GM19025 (cell line): ENCODE data around the gene CLSTN1.

Source experiments
- ATAC-seq: cut with Tn5 transposase; IDR thresholded peaks from one replicate; pipeline ENCODE4 v1.9.1; 2021; ENCODE audit warnings: mild to moderate bottlenecking, low read depth, moderate library complexity; ENCODE audit not compliant: unreplicated experiment

Gene CLSTN1

DNA sequence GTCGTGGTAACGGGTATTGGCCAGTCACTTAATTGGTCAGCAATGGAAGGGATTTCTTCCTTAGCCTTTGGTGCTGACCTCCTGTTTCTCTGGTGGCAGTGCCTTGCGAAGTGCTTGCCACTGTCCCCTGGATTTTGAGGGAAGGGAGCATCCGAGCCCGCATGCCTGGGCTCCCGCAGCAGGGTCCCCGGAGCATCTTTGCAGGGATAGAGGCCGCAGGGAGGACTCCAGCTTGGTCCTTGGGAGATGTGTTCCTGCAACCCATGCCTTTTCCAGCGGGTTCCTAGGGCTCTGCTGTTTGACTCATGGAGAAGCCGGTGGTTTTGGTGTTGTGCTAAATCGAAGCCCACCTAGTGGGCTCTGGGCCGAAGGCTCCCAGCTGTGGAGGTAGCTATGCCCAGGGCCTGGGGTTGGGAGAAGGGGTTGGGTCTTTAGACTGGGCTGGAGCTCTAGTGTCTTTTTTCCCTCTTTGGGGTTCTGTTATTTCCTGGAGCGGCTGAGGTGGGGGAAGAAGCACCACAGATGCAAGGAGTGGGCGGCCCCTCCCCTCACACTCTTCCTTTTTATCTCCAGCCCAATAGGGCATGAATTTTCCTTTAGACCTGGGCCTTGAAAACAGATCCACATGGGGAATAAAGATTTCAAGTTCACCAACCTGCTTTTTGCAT lies 133.2 kb downstream of the CLSTN1 start:
- no peak for ATAC-seq

DNA sequence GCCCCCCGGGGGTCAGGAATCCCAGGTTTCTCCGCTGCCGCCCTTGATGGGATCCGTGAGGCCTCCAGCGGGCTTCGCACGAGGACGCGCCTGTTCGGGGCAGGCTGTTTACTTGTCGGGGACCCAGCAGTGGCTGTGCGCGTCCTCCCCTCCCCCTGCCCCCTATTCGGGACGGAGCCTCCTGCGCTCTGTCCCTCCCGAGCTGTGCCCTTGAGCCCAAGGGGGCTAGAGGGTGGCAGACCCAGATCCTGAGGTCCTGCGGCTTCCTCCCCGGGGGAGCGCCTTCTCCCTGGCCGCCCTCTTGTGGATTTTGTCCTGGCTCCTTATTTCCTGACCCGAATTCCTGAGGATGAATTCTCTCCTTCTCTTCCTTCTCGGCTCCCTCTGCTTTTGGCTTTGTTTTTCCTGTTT lies 133.8 kb downstream of the CLSTN1 start:
- ATAC-seq: no peak

DNA sequence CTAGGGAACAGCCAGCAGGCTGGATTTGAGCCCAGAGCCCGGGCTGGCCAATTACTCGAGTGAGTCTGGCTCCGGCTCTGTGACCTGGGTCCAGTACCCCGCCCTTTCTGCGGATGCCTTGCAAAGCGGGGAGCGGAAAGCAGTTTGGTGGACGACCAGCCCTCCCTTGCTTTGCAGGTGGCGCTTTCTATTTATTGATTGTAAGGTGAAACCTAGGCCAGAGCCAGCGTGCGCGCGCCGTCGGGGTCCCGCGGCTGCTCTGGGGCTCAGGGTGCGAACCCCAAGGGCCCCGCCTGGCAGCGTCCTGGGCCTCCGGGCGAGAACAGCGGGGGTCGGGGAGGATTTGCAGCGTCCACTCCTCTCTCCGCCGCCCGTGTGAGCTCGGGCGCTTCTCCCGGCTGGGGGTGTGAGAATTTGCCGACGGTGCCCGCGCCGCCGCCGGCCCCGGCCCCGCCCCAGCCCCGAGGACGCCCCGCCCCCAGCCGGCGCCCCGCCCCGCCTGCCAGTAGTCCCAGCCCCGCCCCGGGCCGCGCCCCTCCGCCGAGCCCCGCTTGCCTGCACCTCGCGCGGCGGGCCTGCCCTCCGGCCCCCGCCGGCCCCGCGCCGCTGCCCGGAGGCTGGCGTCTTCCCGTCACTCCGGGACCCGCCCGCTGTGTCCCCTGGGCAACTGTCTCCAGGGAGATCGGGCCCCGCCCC lies 134.6 kb downstream of the CLSTN1 start:
- ATAC-seq: peak; percentile 58

DNA sequence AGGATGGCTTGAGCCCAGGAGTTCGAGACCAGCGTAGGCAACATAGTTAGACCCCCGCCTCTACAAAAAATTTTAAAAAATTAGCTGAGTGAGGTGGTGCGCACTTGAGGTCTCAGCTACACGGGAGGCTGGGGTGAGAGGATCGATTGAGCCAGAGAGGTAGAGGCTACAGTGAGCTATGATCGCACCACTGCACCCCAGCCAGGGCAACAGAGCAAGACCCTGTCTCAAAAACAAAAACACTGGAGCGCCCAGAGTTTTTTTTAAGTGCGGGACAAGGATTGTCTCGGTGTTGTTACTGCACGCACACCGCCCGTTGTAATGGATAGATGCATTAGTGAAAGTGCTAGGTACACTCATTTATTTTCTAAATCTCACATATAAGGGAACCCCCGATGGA lies 135.2 kb downstream of the CLSTN1 start:
- ATAC-seq: no peak

DNA sequence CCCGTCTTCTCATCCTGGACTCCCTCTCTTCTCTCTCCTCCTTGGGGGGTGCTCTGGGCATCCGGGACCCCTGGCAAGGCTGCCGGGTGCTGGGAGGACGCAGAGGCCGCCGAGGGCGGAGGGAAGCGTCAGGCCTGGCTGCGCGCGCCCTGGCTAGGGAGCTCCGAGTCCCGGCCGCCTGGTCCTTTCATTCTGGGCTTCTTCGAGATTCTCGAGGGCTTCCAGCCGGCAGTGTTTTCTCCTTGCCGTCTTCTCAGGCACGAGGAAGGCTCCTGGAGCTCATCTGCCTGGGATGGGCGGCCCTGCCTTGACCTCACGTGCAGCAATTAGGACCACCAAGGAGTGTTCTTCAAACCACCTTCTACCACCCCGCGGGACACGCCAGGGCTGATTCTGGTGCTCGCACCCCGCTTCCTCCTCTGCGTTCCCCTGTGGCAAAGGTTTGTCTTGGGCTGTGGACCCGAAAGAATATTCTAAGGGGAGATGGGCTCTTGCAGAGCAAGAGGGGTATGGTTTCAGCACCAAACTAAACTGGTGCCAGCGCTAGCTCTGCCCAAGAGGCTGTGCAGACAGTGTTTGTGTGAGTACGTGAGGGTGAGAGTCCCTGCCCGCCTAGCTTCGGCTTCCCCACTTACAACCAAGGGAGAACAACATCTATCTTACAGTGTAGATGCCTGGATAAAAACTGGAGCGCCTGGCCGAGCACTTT lies 135.7 kb downstream of the CLSTN1 start:
- no peak for ATAC-seq

DNA sequence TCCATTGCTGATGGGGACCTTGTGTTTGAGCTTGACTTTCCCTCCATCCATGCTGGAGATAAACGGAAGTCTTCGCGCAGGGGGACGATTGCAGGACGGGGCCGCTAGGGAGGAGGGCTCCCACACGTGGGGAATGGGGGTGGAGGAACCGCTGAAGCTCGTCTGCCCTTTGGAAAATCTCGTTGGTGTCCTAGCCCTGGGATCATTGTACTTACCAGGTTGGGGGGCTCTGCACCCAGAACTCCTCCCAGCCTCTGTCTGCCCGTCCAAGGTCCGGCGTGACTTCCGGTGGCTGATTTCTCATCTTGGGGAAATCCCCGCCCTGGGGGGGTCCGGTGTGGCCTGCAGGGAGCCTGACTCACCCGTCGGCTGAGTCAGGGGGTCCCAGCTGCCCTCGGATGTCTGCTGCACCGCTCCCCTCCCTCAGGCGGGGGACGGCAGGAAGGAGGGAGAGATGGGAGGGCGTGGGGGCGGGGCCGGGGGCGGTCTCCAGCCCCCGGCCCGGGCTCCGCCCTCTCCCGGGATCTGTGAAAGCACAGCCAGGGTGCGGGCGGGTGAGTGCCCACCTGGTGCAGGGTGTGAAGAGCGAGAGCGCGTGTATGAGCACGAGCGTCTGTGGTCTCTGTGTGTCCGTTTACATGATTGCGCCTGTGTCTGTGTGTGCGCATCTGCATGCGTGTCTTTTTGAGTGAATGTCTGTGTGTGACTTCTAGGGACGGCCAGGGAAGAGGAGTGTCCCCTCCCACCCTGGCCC lies 136.5 kb downstream of the CLSTN1 start:
- ATAC-seq: peak; percentile 45

DNA sequence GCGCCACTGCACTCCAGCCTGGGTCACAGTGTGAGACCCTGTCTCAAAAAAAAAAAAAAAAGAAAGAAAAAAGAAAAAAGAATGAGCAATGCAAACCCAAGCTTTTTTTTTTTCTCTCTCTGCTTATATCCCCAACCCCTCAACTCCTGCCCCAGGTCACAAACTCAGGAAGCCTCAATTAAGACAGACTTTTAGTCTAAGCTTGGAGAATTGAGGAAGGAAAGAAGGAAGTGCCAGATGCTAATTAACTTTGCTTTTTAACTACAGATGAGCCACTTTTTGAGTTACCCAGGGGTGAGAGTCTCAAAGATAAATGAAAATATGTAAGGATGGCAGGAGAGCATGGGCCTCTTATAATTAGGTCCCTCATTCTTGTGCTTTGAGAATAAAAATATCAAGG lies 139.0 kb downstream of the CLSTN1 start:
- no peak for ATAC-seq

DNA sequence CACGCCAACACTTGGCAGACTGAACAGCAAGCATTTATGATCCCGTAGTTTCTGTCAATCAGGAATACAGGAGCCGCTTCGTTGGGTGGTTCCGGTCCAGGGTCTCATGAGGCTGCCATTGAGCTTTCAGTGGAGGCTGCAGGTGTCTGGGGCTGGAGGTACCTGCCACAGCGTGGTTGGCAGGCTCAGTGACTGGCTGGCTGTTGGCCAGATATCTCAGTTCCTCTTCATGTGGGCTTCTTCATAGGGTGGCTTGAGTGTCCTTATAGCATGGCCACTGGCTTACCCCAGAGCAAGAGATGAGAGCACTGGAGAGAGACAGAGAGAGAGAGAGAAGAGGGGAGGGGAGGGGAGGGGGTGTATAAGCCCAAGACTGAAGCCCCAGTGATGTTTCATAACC lies 142.9 kb downstream of the CLSTN1 start:
- ATAC-seq: no peak

DNA sequence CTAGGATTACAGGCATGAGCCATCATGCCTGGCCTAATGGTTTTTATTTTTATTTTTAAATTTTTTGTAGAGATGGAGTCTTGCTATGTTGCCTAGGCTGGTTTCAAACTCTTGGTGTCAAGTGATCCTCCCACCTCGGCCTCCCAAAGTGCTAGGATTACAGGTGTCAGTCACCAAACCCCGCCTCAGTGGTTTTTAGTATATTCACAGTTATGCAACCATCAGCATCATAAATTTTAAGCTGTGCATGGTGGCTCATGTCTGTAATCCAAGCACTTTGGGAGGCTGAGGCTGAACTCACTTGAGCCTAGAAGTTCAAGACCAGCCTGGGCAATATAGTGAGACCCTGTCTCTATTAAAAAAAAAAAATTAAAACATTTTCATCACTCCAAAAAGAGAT lies 143.7 kb downstream of the CLSTN1 start:
- ATAC-seq: no peak
